ENCODE results near the gene PLCL1.

Gene PLCL1

GRCh38 chr2:198113316-198113715 lies 308.9 kb downstream of the PLCL1 start:
- H3K4me2 ChIP-seq, result no peak overlapping the region
- H3K79me2 ChIP-seq (ENCODE audit: insufficient read depth, low read depth), result no peaks in the 10 kb centered on the region
- H3K27ac ChIP-seq, result no peak overlapping the region
- H4K20me1 ChIP-seq (ENCODE audit: insufficient read depth), result no peaks in the 10 kb centered on the region
- H3K4me1 ChIP-seq (ENCODE audit: low read depth, poor library complexity, severe bottlenecking), result no peaks in the 10 kb centered on the region
- no peaks in the 10 kb centered on the region for H3K27me3 ChIP-seq (ENCODE audit: insufficient read depth, low read depth)
- H3K4me3 ChIP-seq (IDR thresholded peaks at IDR 0.05; ENCODE audit: insufficient read depth, low read depth, low read length), result no peak overlapping the region
- TF ChIP-seq, protein P1, sequence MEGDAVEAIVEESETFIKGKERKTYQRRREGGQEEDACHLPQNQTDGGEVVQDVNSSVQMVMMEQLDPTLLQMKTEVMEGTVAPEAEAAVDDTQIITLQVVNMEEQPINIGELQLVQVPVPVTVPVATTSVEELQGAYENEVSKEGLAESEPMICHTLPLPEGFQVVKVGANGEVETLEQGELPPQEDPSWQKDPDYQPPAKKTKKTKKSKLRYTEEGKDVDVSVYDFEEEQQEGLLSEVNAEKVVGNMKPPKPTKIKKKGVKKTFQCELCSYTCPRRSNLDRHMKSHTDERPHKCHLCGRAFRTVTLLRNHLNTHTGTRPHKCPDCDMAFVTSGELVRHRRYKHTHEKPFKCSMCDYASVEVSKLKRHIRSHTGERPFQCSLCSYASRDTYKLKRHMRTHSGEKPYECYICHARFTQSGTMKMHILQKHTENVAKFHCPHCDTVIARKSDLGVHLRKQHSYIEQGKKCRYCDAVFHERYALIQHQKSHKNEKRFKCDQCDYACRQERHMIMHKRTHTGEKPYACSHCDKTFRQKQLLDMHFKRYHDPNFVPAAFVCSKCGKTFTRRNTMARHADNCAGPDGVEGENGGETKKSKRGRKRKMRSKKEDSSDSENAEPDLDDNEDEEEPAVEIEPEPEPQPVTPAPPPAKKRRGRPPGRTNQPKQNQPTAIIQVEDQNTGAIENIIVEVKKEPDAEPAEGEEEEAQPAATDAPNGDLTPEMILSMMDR (conservative IDR thresholded peaks at IDR 0.05; ENCODE audit: low read depth, low read length), result no peak
- H2AFZ ChIP-seq (ENCODE audit: low read depth), result no peak overlapping the region
- no peaks in the 10 kb centered on the region for H3K36me3 ChIP-seq (ENCODE audit: insufficient read depth)
- H3K9ac ChIP-seq, result no peak overlapping the region

DNA sequence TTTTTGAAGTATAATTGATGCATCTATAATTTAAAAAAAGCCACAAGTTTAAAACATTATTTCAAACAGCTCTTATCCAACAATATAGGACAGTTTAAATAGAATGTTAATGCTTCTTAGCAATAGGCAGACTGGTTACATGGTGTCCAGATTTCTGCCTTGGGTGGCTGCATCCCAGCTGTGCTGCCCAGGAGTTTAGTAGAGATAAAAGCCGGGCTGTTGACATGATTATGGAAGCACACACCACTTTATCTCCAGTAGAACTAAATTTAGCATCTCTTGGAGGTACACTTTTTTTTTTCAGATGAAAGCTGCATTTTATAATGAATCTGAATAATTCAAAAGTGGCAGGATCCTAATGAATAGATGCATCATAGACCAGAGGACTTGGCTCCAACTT lies 309.7 kb downstream of the PLCL1 start:
- Histone ChIP-seq H3K27me3 (ENCODE audit: insufficient read depth, low read depth) (no peaks in the 10 kb centered on the region), H2AFZ (ENCODE audit: low read depth) (no peak overlapping the region), H3K79me2 (ENCODE audit: insufficient read depth, low read depth) (no peaks in the 10 kb centered on the region), H3K36me3 (ENCODE audit: insufficient read depth) (no peaks in the 10 kb centered on the region), H3K4me2 (no peak overlapping the region), H3K27ac (no peak overlapping the region), H3K9ac (no peak overlapping the region), H4K20me1 (ENCODE audit: insufficient read depth) (no peaks in the 10 kb centered on the region), H3K4me3 (IDR thresholded peaks at IDR 0.05; ENCODE audit: insufficient read depth, low read depth, low read length) (no peak overlapping the region), H3K4me1 (ENCODE audit: low read depth, poor library complexity, severe bottlenecking) (no peaks in the 10 kb centered on the region)
- TF ChIP-seq, protein P1 (conservative IDR thresholded peaks at IDR 0.05; ENCODE audit: low read depth, low read length), result no peak

GRCh38 chr2:198115201-198115600 lies 310.8 kb downstream of the PLCL1 start:
- H3K36me3 ChIP-seq (ENCODE audit: insufficient read depth), result no peaks in the 10 kb centered on the region
- no peaks in the 10 kb centered on the region for H3K4me1 ChIP-seq (ENCODE audit: low read depth, poor library complexity, severe bottlenecking)
- TF ChIP-seq, protein P1 (conservative IDR thresholded peaks at IDR 0.05; ENCODE audit: low read depth, low read length), result no peak
- no peak overlapping the region for H3K4me2 ChIP-seq
- H3K79me2 ChIP-seq (ENCODE audit: insufficient read depth, low read depth), result no peaks in the 10 kb centered on the region
- H3K9ac ChIP-seq, result no peak overlapping the region
- no peak overlapping the region for H3K27ac ChIP-seq
- H3K27me3 ChIP-seq (ENCODE audit: insufficient read depth, low read depth), result no peaks in the 10 kb centered on the region
- H3K4me3 ChIP-seq (IDR thresholded peaks at IDR 0.05; ENCODE audit: insufficient read depth, low read depth, low read length), result no peak overlapping the region
- no peaks in the 10 kb centered on the region for H4K20me1 ChIP-seq (ENCODE audit: insufficient read depth)
- H2AFZ ChIP-seq (ENCODE audit: low read depth), result no peak overlapping the region

- H2AFZ ChIP-seq (ENCODE audit: low read depth), result no peak overlapping the region
- no peaks in the 10 kb centered on the region for H3K79me2 ChIP-seq (ENCODE audit: insufficient read depth, low read depth)
- H3K27me3 ChIP-seq (ENCODE audit: insufficient read depth, low read depth), result no peaks in the 10 kb centered on the region
- H3K4me2 ChIP-seq, result no peak overlapping the region
- H3K9ac ChIP-seq, result no peak overlapping the region
- H3K36me3 ChIP-seq (ENCODE audit: insufficient read depth), result no peaks in the 10 kb centered on the region
- H4K20me1 ChIP-seq (ENCODE audit: insufficient read depth), result no peaks in the 10 kb centered on the region
- H3K4me3 ChIP-seq (IDR thresholded peaks at IDR 0.05; ENCODE audit: insufficient read depth, low read depth, low read length), result no peak overlapping the region
- TF ChIP-seq, protein P1 (conservative IDR thresholded peaks at IDR 0.05; ENCODE audit: low read depth, low read length), result no peak
- H3K4me1 ChIP-seq (ENCODE audit: low read depth, poor library complexity, severe bottlenecking), result no peaks in the 10 kb centered on the region
- H3K27ac ChIP-seq, result no peak overlapping the region
Measured at GRCh38 chr2:198116756-198117155, 312.4 kb downstream of the PLCL1 start.

Data from KMS-11 (cell line).